ENCODE measurements around the gene CAMK1G. TPM values are rescaled to one million over a fixed set of nuclear protein-coding genes. Genes with fewer than 3 reads are reported as not detected.

Gene CAMK1G
- total and polyA plus RNA-seq, 9 donors, result 7.6 to 20.2 (median 12.0) TPM

GRCh38 chr1:209620487-209620884 is 37.0 kb downstream of the CAMK1G start:
- H3K4me3 ChIP-seq, result no peak overlapping the region
- no peaks in the 10 kb centered on the region for H3K27me3 ChIP-seq
- peak overlapping the region in 1 of 2 donors; percentile 80 for H3K27ac ChIP-seq
- WGBS, 3 donors, result 66 to 90% (median 80%) methylated on average over 3 of the region's 3 CpGs
- intact Hi-C loops (cut with DNase I), result loop anchor here in 2 of 4 donors (5.0 to 10.0 kb wide), 3 partner anchors 64 to 127 kb away; no protein-coding TSS in a partner anchor
- TF ChIP-seq POLR2A (IDR thresholded peaks at IDR 0.05) (no peak), EP300 (IDR thresholded peaks at IDR 0.05) (no peak), CTCF (IDR thresholded peaks at IDR 0.05) (no peak)
- H3K36me3 ChIP-seq, result no peaks in the 10 kb centered on the region
- peaks cover 20% of the 10 kb centered on the region for H3K4me1 ChIP-seq (ENCODE audit: insufficient read depth)
- DNase-seq, result no peak
- H3K9me3 ChIP-seq, result no peaks in the 10 kb centered on the region

- TF ChIP-seq CTCF (IDR thresholded peaks at IDR 0.05), result no peak
- no peak for TF ChIP-seq POLR2A (IDR thresholded peaks at IDR 0.05)
- no peak for TF ChIP-seq EP300 (IDR thresholded peaks at IDR 0.05)
- Histone ChIP-seq H3K9me3 (no peaks in the 10 kb centered on the region), H3K27ac (peak overlapping the region in 1 of 2 donors; percentile 80), H3K27me3 (no peaks in the 10 kb centered on the region), H3K4me1 (ENCODE audit: insufficient read depth) (peaks cover 23% of the 10 kb centered on the region), H3K36me3 (no peaks in the 10 kb centered on the region), H3K4me3 (no peak overlapping the region)
- 24 to 40% (median 29%) methylated on average over 4 of the region's 4 CpGs for WGBS, 3 donors
- intact Hi-C loops (cut with DNase I), result loop anchor here in 2 of 4 donors (5.0 to 10.0 kb wide), 3 partner anchors 64 to 126 kb away; no protein-coding TSS in a partner anchor
- DNase-seq, result peak in 3 of 5 donors; percentile 43 to 58 (median 49)
Measured at GRCh38 chr1:209621286-209621685, 37.8 kb downstream of the CAMK1G start.

GRCh38 chr1:209621741-209622655 is 38.5 kb downstream of the CAMK1G start:
- Histone ChIP-seq H3K27me3 (no peaks in the 10 kb centered on the region), H3K4me1 (ENCODE audit: insufficient read depth) (peaks cover 23% of the 10 kb centered on the region), H3K27ac (peak overlapping the region in 1 of 2 donors; percentile 80), H3K9me3 (no peaks in the 10 kb centered on the region), H3K4me3 (no peak overlapping the region), H3K36me3 (no peaks in the 10 kb centered on the region)
- DNase-seq, result peak; percentile 65 to 74 (median 71)
- WGBS, 3 donors, result 50 to 61% (median 58%) methylated on average over 11 of the region's 11 CpGs
- TF ChIP-seq EP300 (IDR thresholded peaks at IDR 0.05), result no peak
- TF ChIP-seq CTCF (IDR thresholded peaks at IDR 0.05), result no peak
- TF ChIP-seq POLR2A (IDR thresholded peaks at IDR 0.05), result no peak
- intact Hi-C loops (cut with DNase I), result loop anchor here in 2 of 4 donors (5.0 to 10.0 kb wide), 3 partner anchors 63 to 125 kb away; no protein-coding TSS in a partner anchor

- Histone ChIP-seq H3K27me3 (no peaks in the 10 kb centered on the region), H3K9me3 (no peaks in the 10 kb centered on the region), H3K4me1 (ENCODE audit: insufficient read depth) (peaks cover 27% of the 10 kb centered on the region), H3K36me3 (no peaks in the 10 kb centered on the region), H3K27ac (peak overlapping the region in 1 of 2 donors; percentile 80), H3K4me3 (no peak overlapping the region)
- 91 to 96% (median 91%) methylated on average over 23 to 24 of the region's 24 CpGs for WGBS, 3 donors
- TF ChIP-seq EP300 (IDR thresholded peaks at IDR 0.05) (no peak), CTCF (IDR thresholded peaks at IDR 0.05) (no peak), POLR2A (IDR thresholded peaks at IDR 0.05) (no peak)
- peak in 1 of 5 donors; percentile 24 for DNase-seq
- intact Hi-C loops (cut with DNase I), result loop anchor here in 2 of 4 donors (5.0 to 10.0 kb wide), 3 partner anchors 62 to 124 kb away; no protein-coding TSS in a partner anchor
Measured at GRCh38 chr1:209622841-209623829, 39.6 kb downstream of the CAMK1G start.

Data from ovary (tissue), 9 donors.